GM21723 (cell line): ENCODE data around the gene WNT3.
"Not testable (repeated sequence)": the region's sequence is repeated elsewhere in the genome, so short reads cannot be mapped to it uniquely, and the experiment has no call there.

Experiments
- ATAC-seq: cut with Tn5 transposase; IDR thresholded peaks from one replicate; pipeline ENCODE4 v1.9.1; 2021; ENCODE audit warnings: mild to moderate bottlenecking, moderate library complexity; ENCODE audit not compliant: unreplicated experiment

The WNT3 gene

GRCh38 chr17:46815474-46816353 is 2.8 kb downstream of the WNT3 start:
- no peak for ATAC-seq

GRCh38 chr17:46814446-46814845 is 4.0 kb downstream of the WNT3 start:
- ATAC-seq = no peak

GRCh38 chr17:46813920-46814319 is 4.6 kb downstream of the WNT3 start:
- ATAC-seq = no peak

GRCh38 chr17:46812624-46813318 is 5.7 kb downstream of the WNT3 start:
- no peak for ATAC-seq

GRCh38 chr17:46811978-46812583 is 6.4 kb downstream of the WNT3 start:
- no peak for ATAC-seq

- no peak for ATAC-seq
Observed at GRCh38 chr17:46810837-46811236, 7.7 kb downstream of the WNT3 start.

- no peak for ATAC-seq
Observed at GRCh38 chr17:46809110-46809571, 9.4 kb downstream of the WNT3 start.

GRCh38 chr17:46805771-46806170 is 12.7 kb downstream of the WNT3 start:
- ATAC-seq = no peak

- ATAC-seq = no peak
Observed at GRCh38 chr17:46803544-46803943, 14.9 kb downstream of the WNT3 start.

GRCh38 chr17:46802800-46803199 is 15.7 kb downstream of the WNT3 start:
- ATAC-seq = no peak

- no peak for ATAC-seq
Observed at GRCh38 chr17:46800573-46800972, 17.9 kb downstream of the WNT3 start.

- no peak for ATAC-seq
Observed at GRCh38 chr17:46796956-46797530, 21.4 kb downstream of the WNT3 start.

- no peak for ATAC-seq
Observed at GRCh38 chr17:46796524-46796923, 22.0 kb downstream of the WNT3 start.

GRCh38 chr17:46796084-46796483 is 22.4 kb downstream of the WNT3 start:
- no peak for ATAC-seq

- ATAC-seq = no peak
Observed at GRCh38 chr17:46795379-46795952, 23.0 kb downstream of the WNT3 start.

- ATAC-seq = no peak
Observed at GRCh38 chr17:46794318-46794717, 24.2 kb downstream of the WNT3 start.

- no peak for ATAC-seq
Observed at GRCh38 chr17:46793541-46793940, 25.0 kb downstream of the WNT3 start.

- ATAC-seq = not testable (repeated sequence)
Observed at GRCh38 chr17:46793023-46793422, 25.5 kb downstream of the WNT3 start.

- ATAC-seq = no peak
Observed at GRCh38 chr17:46792071-46792470, 26.4 kb downstream of the WNT3 start.

- no peak for ATAC-seq
Observed at GRCh38 chr17:46791531-46791930, 27.0 kb downstream of the WNT3 start.

GRCh38 chr17:46790216-46790615 is 28.3 kb downstream of the WNT3 start:
- ATAC-seq = no peak
